Measurements from ENCODE around the gene GPI. TPM values are rescaled to one million over a fixed set of nuclear protein-coding genes. Genes with fewer than 3 reads are reported as not detected.

GPI gene
- total and polyA plus RNA-seq, 2 donors (not counting 3 experiments of a cell fraction or from before 2014, with no cell fraction given) = 131 to 273 TPM

- ChIA-PET CTCF (no interaction called here), POLR2A (no interaction called here)
- Histone ChIP-seq H3K4me2 (ENCODE audit: insufficient read depth, low read length) (no peak overlapping the region), H4K20me1 (replicated peaks; ENCODE audit: control insufficient read depth, extremely low read depth, insufficient read depth, low read length) (no peaks in the 10 kb centered on the region), H3K27ac (ENCODE audit: insufficient read depth, low read depth, low read length) (no peak overlapping the region), H3K9me3 (replicated peaks; ENCODE audit: control insufficient read depth, insufficient read depth, low read length) (no peaks in the 10 kb centered on the region), H3K4me3 (replicated peaks in 1 of 3; ENCODE audit: insufficient read depth in 1 of 3, low read depth in 1 of 3, low read length in 3 of 3) (no peak overlapping the region), H2AFZ (ENCODE audit: low read depth, low read length) (no peak overlapping the region), H3K9ac (replicated peaks; ENCODE audit: extremely low read depth, insufficient read depth, low read length) (no peak overlapping the region), H3K27me3 (ENCODE audit: control insufficient read depth in 2 of 2, insufficient read depth in 2 of 2, low read length in 2 of 2) (no peaks in the 10 kb centered on the region), H3K36me3 (ENCODE audit: control insufficient read depth in 2 of 2, extremely low read depth in 1 of 2, insufficient read depth in 2 of 2, low read length in 2 of 2) (peaks cover 18 to 39% of the 10 kb centered on the region in 2 experiments), H3K79me2 (ENCODE audit: control insufficient read depth, insufficient read depth, low read length) (no peaks in the 10 kb centered on the region), H3K4me1 (ENCODE audit: control insufficient read depth, extremely low read depth, insufficient read depth, low read length) (no peaks in the 10 kb centered on the region), H3K9me1 (replicated peaks; ENCODE audit: control insufficient read depth, extremely low read depth, insufficient read depth, low read length) (no peaks in the 10 kb centered on the region)
- no TSS peak for BruUV-seq (replicated peaks)
- intact Hi-C loops (cut with micrococcal nuclease) (no loop called here), dilution Hi-C loops (cut with MboI; ENCODE audit: extremely low pct_ligation_motif_present, low sequenced_read_pairs) (no loop called here)
- no peak for TF ChIP-seq POLR2A (IDR thresholded peaks at IDR 0.05; ENCODE audit: low read depth, low read length)
- no peak for TF ChIP-seq FOS (IDR thresholded peaks at IDR 0.05; ENCODE audit: borderline replicate concordance, insufficient read depth, low read length)
- TF ChIP-seq GATA2 (IDR thresholded peaks at IDR 0.05; ENCODE audit: insufficient read depth, insufficient read length, low read depth, low read length) = no peak
- TF ChIP-seq MYC (IDR thresholded peaks at IDR 0.05; ENCODE audit: low read depth, low read length) = no peak
- TF ChIP-seq, protein P1, sequence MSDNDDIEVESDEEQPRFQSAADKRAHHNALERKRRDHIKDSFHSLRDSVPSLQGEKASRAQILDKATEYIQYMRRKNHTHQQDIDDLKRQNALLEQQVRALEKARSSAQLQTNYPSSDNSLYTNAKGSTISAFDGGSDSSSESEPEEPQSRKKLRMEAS (IDR thresholded peaks at IDR 0.05; ENCODE audit: insufficient read depth, insufficient read length) = no peak
- TF ChIP-seq POLR2AphosphoS5 (IDR thresholded peaks at IDR 0.05; ENCODE audit: insufficient read depth, low read depth, low read length) = no peak
- no peak for TF ChIP-seq EZH2 (IDR thresholded peaks at IDR 0.05; ENCODE audit: borderline replicate concordance, low read depth, low read length, severe bottlenecking)
- TF ChIP-seq CTCF (IDR thresholded peaks at IDR 0.05; ENCODE audit: extremely low read depth in 1 of 2, insufficient read depth in 1 of 2, low read depth in 1 of 2, low read length in 2 of 2) = no peak
- no peak for TF ChIP-seq JUN (IDR thresholded peaks at IDR 0.05; ENCODE audit: borderline replicate concordance, insufficient read depth, insufficient read length, low read depth)
- FAIRE-seq = no peak
- peak; percentile 14 for DNase-seq (ENCODE audit: low read depth, low spot score)
Measured at GRCh38 chr19:34391813-34392212, 26.8 kb downstream of the GPI start.
